Measurements from ENCODE around the gene KNDC1.

KNDC1 gene

DNA sequence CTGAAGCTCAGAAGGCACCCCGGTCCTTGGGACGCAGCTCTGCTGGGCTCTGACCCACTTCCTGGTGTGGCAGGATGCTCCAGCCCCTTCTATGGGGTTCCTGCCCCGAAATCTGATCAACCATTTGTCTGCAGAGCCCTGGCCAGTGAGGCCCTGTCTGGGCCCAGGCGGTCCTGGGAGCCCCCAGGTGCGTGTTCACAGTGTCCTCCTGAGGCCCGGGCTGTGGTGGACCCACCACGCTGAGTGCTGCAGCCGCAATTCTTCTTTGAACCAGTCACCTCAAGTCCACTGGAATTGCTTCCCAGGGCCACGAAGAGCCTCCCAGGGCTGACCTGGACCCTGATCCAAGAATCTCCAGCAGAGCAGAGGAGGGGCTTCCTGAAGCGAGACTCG, 19.1 kb downstream of the KNDC1 start:
- no peak for DNase-seq

- DNase-seq, result no peak
Observed at GRCh38 chr10:133179651-133180050, 19.6 kb downstream of the KNDC1 start.

DNA sequence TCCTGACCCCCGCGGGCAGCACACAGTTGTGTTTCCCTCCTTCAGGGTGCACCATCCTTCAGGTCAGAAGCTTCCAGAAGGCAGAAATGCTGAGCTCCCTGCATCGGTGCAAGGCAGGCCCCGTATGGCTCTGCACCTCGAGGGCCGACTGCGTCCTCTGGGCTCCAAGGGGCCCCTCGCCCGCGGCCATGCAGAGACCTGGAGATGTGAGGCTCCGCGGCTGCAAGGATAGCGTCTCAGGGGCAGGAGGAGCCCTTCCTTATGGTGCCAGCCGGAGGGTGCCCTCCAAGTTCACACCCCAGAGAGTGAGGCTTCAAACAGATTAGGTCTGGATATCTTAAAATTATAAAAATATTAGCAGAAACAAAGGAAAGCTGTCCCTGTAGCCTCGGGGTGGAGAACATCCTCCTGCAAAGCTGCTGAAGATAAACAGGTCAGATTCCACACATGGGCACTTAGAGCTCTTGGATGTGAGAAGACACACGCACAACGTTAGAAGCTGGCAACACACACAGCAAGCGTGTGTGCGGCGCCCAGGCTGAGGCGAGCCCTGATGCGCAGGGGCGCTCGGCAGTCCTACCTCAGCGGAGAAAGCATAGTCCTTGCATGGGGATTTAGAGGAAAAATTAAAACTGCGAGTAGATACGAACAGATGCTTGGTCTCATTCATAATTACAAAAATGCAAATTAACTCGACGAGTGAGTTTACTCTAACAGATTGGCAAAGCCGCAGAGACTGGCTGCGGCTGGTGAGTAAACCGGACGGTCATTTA, 20.4 kb downstream of the KNDC1 start:
- DNase-seq, result no peak

DNA sequence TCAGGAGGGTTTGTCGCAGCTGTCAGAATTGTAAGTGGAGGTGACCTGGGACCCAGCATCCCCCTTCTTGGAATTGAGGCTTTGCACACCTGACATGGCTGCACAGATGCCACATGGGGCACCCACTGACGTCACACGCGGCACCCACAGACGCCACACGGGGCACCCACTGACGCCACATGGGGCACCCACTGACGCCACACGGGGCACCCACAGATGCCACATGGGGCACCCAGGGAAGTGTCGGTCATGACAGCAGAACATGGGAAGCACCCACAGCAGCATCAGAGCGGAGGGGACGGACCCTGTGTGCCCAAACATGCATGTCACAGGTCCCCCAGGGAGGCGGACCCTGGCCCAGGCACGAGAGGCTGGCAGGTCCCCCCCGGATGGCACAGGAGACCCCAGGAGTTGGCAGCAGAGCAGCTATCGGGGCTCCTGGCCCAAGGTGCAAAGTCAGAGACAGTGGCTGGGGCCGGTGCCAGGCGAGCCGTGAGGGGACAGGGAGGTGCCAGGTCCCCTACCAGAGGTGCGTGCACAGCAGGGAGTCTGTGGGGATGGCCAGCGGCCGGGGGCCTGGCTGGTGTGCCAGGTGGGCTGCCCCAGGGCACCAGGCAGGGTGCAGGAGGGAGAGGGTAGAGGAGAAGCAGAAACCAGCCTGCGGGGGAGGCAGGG, 21.1 kb downstream of the KNDC1 start:
- DNase-seq, result no peak

- DNase-seq, result no peak
Observed at GRCh38 chr10:133182190-133182589, 22.2 kb downstream of the KNDC1 start.

DNA sequence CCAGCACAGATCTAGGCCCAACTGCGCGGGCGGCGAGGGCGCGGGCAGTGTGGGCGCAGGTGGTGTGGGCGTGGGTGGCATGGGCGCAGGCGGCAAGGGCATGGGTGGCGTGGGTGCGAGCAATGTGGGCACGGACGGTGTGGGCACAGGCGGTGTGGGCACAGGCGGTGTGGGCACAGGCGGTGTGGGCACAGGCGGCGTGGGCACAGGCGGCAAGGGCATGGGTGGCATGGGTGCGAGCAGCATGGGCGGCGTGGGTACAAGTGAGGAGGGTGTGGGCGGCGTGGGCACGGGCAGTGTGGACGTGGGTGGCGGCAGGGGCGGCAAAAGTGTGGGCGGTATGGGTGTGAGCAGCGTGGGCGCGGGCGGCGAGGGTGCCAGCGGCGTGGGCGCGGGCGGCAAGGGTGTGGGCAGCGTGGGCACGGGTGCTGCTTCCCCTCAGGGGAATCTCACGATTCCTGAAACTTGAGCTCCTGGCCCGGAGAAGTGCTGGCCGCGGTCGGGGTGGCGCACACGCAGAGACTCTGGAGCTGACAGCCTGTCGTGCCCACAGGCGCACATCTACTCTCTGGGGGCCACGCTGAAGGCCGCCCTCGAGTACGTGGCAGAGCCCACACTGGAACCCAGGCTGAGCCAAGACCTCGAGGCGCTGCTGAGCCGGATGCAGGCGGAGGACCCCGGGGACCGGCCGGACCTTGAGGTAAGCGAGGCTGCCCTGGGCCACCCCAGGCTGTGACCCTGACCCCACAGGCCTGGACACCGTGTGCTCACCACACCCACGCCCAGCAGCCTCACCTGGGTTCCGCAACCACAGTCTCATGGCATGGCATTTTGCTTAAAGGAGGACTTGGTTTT, 23.0 kb downstream of the KNDC1 start:
- DNase-seq, result no peak

DNA sequence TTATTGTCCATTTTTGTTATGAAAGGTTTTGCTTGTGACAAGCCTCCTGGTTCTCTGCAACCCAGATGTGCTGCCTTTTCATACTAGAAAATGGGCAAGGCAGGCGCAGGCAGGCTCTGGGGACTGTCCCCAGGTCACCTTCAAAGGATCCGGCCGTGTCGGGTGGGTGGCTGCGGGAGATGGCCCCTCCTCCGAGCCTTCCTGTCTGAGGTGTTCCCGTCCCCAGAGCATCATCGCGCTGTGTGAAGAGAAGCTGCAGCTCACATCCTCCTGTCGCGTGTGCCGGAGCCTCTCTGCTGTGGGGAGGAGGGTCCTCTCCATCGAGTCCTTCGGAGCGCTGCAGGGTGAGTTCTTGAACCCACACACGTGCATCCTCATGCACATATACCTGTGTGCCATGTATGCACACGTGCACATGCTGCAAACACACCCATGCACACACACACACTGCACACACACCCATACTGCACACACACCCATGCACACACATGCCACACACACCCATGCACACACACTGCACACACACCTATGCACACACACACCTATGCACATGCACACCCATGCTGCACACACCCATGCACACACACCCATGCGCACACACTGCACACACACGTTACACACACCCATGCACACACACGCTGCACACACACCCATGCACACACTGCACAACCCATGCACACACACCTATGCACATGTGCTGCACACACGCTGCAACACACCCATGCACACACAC, 23.8 kb downstream of the KNDC1 start:
- DNase-seq, result no peak

GRCh38 chr10:133184591-133185244, 24.7 kb downstream of the KNDC1 start:
- no peak for DNase-seq

DNA sequence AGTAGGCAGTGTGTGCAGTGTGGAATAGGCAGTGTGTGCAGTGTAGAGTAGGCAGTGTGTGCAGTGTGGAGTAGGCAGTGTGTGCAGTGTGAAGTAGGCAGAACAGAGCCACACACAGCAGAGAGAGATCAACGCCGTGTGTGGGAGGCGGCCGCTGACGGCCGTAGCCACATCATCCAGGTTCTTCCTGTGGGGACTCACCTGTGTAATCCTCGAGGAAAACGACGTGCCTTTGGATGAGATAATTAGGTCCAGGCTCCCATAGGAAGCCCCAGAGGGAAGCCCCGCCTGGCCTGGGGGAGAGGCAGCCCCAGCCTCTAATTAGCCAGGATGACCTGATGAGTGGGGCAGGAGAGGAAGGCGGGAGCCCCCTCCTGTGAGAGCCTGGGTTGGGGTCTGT, 25.4 kb downstream of the KNDC1 start:
- DNase-seq, result no peak

DNA sequence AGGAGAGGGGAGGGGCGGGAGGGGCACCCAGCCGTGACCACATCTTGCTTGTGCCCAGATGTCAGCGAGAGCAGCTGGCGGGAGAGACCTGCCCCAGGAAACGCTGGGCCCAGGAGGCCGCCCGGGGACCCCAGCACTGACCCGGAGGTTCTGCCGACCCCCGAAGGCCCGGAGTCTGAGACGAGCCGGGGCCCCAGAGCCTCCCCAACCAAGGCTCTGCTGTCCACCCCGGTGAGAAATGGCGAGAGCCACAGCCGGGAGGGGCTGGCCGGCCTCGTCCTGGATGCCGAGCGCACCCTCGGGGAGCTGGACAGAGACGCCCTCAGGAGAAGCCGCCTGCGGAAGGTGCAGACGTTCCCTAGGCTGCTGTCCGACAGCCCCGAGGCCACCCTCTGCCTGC, 25.9 kb downstream of the KNDC1 start:
- DNase-seq, result no peak

DNA sequence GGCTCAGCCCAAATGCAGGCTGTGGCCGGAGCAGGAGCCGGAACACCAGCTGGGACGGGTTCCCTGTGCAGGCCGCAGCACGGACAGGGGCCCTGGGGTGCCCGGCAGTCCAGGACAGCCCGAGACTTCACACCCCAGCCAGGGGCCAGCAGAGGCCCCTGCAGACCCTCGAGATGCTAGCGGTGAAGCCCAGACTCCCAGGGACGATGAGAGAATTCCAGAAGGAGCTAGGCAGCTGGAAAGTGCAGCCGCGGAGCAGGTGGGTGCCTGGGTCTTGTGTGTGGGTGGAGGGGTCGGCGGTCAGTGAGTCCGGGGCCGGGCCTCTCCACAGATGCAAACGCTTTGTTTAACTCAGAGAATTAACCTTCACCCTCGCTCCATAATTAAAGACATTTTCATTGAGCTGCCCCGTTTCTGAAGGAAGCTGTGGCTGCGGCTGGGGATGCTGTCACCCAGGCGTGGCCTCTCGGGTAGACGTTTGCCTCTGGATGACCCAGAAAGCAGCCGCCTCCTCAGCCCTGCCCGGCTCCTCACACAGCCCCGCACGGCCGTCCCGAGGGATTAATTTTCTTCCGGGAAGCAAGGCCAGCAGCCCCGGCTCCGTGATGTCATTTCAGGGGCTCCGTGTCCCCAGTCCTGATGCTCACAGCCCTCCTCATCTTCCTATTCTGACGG, 26.5 kb downstream of the KNDC1 start:
- DNase-seq, result no peak

DNA sequence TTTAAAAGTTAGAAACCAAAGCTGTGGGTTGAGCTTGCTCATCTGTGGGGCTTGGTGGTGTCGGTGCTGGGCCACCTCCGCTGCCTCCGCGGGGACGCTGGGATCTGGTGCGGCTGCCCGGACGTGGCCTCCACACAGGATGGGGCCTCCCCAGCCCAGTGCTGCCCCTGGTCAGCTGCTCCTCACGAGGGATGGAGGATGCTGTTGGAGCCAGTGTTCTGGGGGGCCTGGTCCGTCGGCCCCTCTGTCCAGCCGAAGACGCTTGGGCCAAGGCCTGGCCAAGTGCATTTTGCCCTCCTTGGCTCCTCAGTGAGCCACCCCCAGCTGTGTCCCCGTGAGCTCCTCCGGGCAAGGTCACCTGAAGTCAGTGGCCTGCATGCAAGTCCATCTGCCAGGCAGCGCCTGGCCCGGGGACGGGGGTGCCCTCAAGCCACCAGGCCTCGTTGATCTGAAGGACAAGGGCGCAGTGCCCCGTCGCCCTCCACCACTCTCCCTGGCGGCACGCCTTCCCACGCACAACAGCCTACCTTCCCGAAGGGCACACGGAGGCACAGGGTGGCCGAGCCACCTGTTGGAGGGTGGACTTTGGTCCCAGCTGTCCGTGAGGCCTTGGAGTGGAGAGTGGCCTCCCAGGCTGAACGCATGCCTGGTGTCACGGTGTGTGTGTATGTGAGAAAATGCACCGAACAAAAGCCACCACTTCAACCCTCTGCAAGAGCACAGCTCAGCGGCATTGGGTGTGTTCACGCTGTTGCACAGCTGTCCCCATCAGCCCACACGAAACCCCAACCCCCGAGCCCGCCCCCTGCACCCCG, 27.3 kb downstream of the KNDC1 start:
- DNase-seq, result no peak

DNA sequence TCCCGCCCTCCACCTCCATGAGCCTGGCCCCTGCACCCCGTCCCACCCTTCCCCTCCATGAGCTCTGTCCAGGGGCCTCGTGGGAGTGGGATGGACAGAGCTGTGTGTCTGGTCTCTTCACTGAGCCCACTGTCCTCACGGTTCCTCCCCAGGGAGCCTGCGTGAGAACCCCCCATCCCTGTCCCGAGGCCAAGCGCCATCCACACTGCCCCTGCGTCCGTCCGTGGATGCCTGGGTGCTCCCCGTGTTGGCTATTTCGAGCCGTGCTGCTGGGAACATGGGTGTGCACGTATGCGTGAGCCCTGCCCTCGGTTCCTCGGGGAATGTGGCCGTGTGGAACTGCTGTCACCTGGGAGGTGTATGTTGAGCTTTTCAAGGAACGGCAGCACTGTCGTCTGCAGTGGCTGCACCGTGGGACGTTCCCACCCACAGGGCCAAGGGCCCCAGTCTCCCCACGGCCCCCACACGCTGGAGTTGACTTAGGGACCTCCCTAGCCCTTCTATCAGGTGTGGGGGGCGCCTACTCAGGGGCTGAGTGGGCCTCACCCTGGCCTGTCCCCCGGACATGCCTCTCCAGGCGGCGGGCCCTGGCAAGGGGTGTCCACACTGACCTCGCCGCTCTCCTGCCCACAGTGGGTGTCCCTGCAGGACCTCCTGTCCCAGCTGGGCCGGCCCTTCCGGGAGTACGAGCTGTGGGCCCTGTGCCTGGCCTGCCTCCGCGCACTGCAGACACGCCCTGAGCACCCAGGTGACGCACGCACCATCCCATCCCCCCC, 28.1 kb downstream of the KNDC1 start:
- no peak for DNase-seq

DNA sequence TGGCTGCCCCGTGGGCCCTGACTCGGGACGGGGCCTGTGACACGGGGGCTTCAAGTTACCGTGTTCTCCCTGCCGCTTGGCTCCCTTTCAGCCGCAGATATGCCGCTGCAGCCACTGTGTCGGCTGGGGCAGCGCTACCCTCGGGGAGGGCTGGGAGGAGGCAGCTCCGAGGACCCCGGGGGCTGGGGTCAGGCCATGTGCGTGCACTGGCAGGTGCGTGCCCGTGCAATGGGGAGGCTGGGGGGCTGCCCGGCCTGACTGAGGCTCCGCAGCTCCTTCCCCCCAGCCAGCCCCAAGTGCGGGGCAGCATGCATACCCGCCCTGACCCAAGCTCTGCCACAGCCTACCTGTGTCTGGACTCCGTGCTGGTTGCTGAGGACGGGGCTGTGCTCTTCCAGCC, 29.2 kb downstream of the KNDC1 start:
- DNase-seq, result no peak

- no peak for DNase-seq
Observed at GRCh38 chr10:133189726-133190125, 29.7 kb downstream of the KNDC1 start.

DNA sequence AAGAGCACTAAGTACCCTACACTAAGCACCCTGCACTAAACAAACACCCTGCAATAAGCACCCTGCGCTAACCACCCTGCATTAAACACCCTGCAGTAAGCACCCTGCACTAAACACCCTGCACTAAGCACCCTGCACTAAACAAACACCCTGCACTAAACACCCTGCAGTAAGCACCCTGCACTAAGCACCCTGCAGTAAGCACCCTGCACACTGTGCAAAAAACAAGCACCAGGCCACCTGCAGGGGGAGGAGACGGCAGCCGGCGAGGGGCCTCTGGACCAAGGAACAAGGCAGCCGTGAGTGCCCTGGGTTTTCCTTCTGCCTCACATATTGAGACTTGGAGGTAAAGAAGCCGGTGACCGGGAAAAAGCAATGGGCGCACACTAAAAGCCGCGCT, 30.2 kb downstream of the KNDC1 start:
- no peak for DNase-seq

DNA sequence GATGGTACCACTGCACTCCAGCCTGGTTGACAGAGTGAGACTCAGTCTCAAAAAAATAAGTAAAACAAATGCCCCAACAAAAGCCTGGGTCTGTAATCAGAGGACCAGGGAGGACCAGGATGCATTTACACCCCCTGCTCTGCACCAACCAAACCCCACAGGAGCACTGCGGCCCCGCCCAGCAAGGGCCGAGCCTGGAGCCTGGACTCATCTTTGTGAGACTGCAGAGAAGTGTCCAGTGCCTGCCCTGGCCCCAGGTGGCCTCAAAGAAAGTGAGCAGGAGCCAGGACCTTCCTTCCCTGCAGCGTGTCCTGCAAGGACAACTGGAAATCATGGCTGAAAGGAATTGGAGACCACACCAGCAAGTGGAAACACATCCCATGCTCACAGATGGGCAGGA, 31.6 kb downstream of the KNDC1 start:
- no peak for DNase-seq

DNA sequence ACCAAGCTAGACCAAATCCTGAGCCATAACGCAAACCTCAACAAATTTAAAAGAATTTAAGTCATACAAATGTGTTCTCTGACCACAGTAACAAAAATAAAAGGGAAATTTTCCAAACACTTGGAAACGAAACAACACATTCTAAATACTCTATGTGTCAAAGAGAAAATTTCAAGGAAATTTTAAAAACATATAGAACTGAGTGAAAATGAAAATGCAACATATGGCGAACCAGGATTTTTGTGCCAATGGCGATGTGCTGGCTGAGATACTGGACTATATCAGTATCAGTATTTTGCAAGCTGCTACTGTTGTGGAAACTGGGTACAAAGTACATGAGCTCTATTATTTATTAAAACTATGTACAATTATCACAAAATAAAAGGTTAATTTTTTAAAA, 34.1 kb downstream of the KNDC1 start:
- no peak for DNase-seq

DNA sequence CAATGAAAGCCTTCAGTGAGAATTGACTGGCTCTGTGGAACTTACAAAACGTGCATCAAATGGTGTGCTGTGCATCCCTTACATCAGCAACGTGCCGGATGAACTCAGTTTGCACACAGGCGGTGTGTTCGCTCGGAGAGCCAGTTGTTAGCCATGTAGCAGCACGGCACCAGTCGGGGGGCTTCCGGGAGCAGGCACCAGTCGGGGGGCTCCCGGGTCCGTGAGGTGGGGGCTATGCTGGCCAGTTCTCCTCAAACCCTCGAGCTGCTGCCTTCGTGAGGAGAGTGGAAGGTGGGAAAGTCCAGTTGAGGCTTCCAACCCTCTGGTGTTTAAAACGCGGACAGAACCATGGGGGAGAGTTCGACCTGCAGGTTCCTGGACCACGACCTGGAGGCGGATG, 35.1 kb downstream of the KNDC1 start:
- DNase-seq, result no peak

GRCh38 chr10:133195611-133196010, 35.6 kb downstream of the KNDC1 start:
- DNase-seq, result no peak

All from suppressor macrophage treated with lipopolysaccharide for 4 hours (primary cell).